Sigmoid colon (tissue), 3 donors: ENCODE results near the gene ADD2.

ENCODE experiments used
- POLR2A ChIP-seq, 2 donors: fragments of 450-650 bp; IDR thresholded peaks; one replicate each; pipeline ENCODE4 v1.6.1; 2016; ENCODE audit warnings: antibody characterized with exemption in 2 of 2, mild to moderate bottlenecking in 2 of 2, moderate library complexity in 2 of 2
- TF ChIP-seq, protein P1 (sequence below), 4 experiments: fragments of 450-650 bp in 3 of 4; fragments of 200-600 bp in 1 of 4; IDR thresholded peaks; one replicate each; pipeline ENCODE4 v1.5.1; 2016 to 2019; ENCODE audit warnings: antibody characterized with exemption in 4 of 4, mild to moderate bottlenecking in 3 of 4, moderate library complexity in 2 of 4

GRCh38 chr2:70718736-70719135, 49.3 kb downstream of the ADD2 start:
- TF ChIP-seq, protein P1, sequence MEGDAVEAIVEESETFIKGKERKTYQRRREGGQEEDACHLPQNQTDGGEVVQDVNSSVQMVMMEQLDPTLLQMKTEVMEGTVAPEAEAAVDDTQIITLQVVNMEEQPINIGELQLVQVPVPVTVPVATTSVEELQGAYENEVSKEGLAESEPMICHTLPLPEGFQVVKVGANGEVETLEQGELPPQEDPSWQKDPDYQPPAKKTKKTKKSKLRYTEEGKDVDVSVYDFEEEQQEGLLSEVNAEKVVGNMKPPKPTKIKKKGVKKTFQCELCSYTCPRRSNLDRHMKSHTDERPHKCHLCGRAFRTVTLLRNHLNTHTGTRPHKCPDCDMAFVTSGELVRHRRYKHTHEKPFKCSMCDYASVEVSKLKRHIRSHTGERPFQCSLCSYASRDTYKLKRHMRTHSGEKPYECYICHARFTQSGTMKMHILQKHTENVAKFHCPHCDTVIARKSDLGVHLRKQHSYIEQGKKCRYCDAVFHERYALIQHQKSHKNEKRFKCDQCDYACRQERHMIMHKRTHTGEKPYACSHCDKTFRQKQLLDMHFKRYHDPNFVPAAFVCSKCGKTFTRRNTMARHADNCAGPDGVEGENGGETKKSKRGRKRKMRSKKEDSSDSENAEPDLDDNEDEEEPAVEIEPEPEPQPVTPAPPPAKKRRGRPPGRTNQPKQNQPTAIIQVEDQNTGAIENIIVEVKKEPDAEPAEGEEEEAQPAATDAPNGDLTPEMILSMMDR (IDR thresholded peaks at IDR 0.05) = no peak
- no peak for TF ChIP-seq POLR2A (IDR thresholded peaks at IDR 0.05)
